ENCODE results near the gene KLF3.
A peak's percentile ranks its signal among the peaks of the same experiment; 100 is the strongest.

Gene KLF3

DNA sequence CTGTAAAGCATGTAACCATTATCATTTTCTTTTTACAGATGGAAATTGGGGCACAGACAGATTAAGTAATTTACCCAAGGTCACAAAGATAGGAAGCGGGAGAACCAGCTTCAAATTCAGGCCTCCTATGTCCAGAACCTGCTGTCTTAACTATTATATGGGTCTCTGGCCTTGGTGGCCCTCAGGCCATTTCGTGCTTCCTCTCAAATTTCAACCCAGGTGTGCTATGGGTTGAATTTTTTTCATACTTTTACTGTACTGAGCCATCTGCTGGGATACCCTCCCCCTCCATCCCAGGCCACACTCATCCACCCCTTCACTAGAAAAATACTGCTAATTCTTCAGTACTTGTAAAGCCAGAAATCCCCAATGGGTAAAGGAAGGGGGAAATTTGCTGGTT lies 42.3 kb downstream of the KLF3 start:
- TF ChIP-seq, protein P1, sequence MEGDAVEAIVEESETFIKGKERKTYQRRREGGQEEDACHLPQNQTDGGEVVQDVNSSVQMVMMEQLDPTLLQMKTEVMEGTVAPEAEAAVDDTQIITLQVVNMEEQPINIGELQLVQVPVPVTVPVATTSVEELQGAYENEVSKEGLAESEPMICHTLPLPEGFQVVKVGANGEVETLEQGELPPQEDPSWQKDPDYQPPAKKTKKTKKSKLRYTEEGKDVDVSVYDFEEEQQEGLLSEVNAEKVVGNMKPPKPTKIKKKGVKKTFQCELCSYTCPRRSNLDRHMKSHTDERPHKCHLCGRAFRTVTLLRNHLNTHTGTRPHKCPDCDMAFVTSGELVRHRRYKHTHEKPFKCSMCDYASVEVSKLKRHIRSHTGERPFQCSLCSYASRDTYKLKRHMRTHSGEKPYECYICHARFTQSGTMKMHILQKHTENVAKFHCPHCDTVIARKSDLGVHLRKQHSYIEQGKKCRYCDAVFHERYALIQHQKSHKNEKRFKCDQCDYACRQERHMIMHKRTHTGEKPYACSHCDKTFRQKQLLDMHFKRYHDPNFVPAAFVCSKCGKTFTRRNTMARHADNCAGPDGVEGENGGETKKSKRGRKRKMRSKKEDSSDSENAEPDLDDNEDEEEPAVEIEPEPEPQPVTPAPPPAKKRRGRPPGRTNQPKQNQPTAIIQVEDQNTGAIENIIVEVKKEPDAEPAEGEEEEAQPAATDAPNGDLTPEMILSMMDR (IDR thresholded peaks at IDR 0.05; ENCODE audit: low read length, missing control alignments), result no peak
- DNase-seq (ENCODE audit: low read depth), result no peak
- no peak overlapping the region for H3K4me3 ChIP-seq (replicated peaks; ENCODE audit: low read depth, low read length)

DNA sequence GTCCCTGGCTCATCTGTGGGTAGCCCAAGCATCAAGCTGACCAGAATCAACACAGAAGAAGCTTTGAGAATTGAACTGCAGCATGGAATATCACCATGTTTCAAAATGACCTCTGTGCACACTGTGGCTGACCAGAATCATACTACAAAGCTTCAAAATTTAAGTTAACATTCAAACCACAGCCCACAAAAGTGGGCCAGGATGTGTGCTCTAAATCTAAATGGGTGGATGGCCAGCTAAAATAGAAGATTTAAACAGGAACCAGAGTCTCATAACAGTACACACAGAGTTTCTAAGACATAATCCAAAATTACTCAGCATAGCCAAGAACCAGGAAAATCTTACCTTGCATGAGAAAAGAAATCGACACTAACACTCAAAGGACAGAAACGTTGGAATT lies 46.1 kb downstream of the KLF3 start:
- TF ChIP-seq, protein P1 (IDR thresholded peaks at IDR 0.05; ENCODE audit: low read length, missing control alignments), result no peak
- H3K4me3 ChIP-seq (replicated peaks; ENCODE audit: low read depth, low read length), result no peak overlapping the region
- no peak for DNase-seq (ENCODE audit: low read depth)

DNA sequence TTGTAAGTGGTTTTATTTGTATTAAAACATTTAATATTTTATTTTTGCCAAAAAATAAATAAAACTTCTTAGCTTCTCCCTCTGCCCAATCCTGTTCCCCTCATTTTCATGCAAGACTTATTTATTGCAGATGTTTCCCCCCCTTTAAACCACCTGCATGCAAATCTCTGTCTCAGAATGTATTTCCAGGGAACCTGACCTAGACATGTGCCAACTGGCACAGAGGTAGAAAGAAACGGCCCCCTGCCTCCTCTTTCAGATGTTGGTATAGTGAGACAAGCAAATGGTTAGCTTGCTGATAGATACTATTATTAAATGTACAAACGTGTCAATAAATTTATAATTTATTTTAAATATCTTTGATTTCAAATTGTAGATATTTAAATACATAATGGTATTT lies 47.1 kb downstream of the KLF3 start:
- TF ChIP-seq, protein P1 (IDR thresholded peaks at IDR 0.05; ENCODE audit: low read length, missing control alignments), result no peak
- no peak for DNase-seq (ENCODE audit: low read depth)

DNA sequence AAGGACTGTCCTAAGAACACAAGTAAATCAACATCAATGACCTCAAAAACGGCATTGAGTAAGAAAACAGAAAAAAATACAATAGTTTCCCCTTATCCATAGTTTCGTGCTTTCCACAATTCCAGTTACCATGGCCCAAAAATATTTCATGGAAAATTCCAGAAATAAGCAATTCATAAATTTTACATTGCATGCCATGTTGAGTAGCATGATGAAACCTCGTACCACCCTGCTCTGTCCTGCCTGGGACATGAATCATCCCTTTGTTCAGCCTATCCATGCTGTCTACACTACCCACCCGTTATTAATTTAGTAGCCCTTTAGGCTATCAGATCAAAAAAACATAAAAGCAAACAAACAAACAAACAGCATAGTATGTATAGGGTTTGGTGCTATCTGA lies 51.1 kb downstream of the KLF3 start:
- DNase-seq (ENCODE audit: low read depth), result no peak
- TF ChIP-seq, protein P1 (IDR thresholded peaks at IDR 0.05; ENCODE audit: low read length, missing control alignments), result no peak
- no peak overlapping the region for H3K4me3 ChIP-seq (replicated peaks; ENCODE audit: low read depth, low read length)

More for the DNA sequence above, 47.1 kb downstream of the KLF3 start:
- no peak overlapping the region for H3K4me3 ChIP-seq (replicated peaks; ENCODE audit: low read depth, low read length)

DNA sequence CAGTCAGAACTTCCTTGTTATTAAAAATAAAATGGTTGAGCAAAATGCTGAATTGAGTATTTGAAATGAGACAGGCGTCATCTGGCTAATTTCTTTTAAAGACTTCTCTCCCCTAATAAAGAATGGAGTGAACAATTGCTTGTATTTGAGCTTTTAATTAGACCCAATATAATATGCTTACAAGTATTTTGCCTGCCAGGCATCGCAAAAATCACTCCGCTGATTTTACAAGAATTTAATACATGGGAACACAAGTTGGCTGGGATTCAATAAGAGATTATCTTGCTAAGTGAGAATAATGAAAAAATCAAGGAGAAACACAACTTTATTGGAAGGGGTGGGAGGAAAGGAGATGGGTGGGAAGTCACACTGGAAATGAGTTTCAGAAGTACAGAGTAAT lies 52.3 kb downstream of the KLF3 start:
- H3K4me3 ChIP-seq (replicated peaks; ENCODE audit: low read depth, low read length), result no peak overlapping the region
- TF ChIP-seq, protein P1 (IDR thresholded peaks at IDR 0.05; ENCODE audit: low read length, missing control alignments), result no peak
- no peak for DNase-seq (ENCODE audit: low read depth)

DNA sequence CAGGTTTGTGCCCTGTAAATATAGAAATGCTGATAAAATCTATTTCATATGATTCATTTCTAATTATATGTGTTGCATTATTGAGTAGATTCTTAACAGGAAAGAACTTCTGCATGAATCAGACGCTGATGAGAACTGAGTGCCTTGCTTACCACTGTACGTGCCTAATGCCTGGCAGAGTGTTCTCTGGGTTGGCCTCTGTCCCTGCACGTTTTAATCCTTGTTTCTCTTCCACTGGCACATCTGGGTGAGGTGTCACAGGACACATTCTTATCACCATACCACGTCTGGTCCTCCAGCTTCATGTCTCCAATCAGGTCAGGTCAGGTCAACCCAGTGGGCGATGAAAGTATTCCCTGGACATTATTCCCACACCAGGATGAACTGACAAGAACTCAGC lies 53.6 kb downstream of the KLF3 start:
- H3K4me3 ChIP-seq (replicated peaks; ENCODE audit: low read depth, low read length), result no peak overlapping the region
- peak; percentile 27 for DNase-seq (ENCODE audit: low read depth)
- TF ChIP-seq, protein P1 (IDR thresholded peaks at IDR 0.05; ENCODE audit: low read length, missing control alignments), result no peak

DNA sequence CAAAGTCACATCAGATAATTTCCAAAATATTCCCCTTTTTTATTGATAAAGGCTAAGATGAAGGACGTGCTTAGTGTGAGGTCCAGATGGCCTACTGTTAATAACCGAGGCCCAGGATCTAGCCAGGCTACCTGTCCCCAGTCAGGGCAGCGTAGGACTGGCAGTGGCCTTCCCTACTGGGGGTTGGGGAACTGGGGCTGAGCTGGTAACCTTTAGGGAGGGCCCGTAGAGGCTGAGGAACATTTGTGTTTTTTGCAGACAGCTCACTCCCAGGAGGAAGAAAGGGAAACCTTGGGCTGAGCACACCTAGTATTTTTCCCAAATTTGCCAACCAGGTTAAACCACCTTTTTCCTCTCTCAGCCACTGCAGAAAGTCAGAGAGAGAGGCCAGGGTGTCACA lies 59.1 kb downstream of the KLF3 start:
- no peak overlapping the region for H3K4me3 ChIP-seq (replicated peaks; ENCODE audit: low read depth, low read length)
- TF ChIP-seq, protein P1 (IDR thresholded peaks at IDR 0.05; ENCODE audit: low read length, missing control alignments), result no peak
- DNase-seq (ENCODE audit: low read depth), result no peak

Data from fibroblast of pulmonary artery (primary cell).